H1 (cell line): ENCODE results near the gene CAMK2G. TPM values are rescaled to one million over a fixed set of nuclear protein-coding genes. Genes with fewer than 3 reads are reported as not detected.

Experiments used
- CTCF ChIA-PET: fragments of 300-600 bp; sonication (Branson Sonifier 250); formaldehyde crosslinking; loops from one replicate; lab custom pipeline; 2021; ENCODE audit not compliant: partially characterized antibody; lab: Charles Lee
- POLR2A ChIA-PET: fragments of 300-600 bp; sonication (Branson Sonifier 250); formaldehyde crosslinking; loops from one replicate; lab custom pipeline; 2021; ENCODE audit warnings: inconsistent platforms; ENCODE audit not compliant: partially characterized antibody; lab: Charles Lee
- DNase-seq, 2 experiments: peaks; one replicate each; pipeline versions ENCODE4 v3.0.0 to v3.0.0-alpha.2; 2010 to 2022; ENCODE audit warnings: low spot score in 2 of 2, low read depth in 1 of 2, mixed read lengths in 1 of 2
- FAIRE-seq: peaks from 2 replicates; lab custom pipeline; 2011; peaks lifted over from hg19 to GRCh38; lab: Jason Lieb, UNC
- H2AFZ ChIP-seq: 2 replicates; pipeline ENCODE4 v1.8.1; 2012; ENCODE audit warnings: low read length, inconsistent platforms
- H2AK5ac ChIP-seq: 2 replicates; pipeline ENCODE4 v1.6.1; 2013; ENCODE audit warnings: low read depth, low read length
- H2BK120ac ChIP-seq: replicated peaks from 2 replicates; pipeline ENCODE3; 2013; ENCODE audit warnings: low read depth, low read length, inconsistent platforms
- H2BK12ac ChIP-seq: 2 replicates; pipeline ENCODE4 v1.6.1; 2013; ENCODE audit warnings: low read depth, low read length
- H2BK15ac ChIP-seq: 2 replicates; pipeline ENCODE4 v1.6.1; 2013; ENCODE audit warnings: low read length
- H2BK20ac ChIP-seq: 2 replicates; pipeline ENCODE4 v1.6.1; 2013; ENCODE audit warnings: low read length
- H2BK5ac ChIP-seq: 2 replicates; pipeline ENCODE4 v1.6.1; 2013; ENCODE audit warnings: low read depth, low read length
- H3K14ac ChIP-seq: 2 replicates; pipeline ENCODE4 v1.6.1; 2013; ENCODE audit warnings: inconsistent platforms; ENCODE audit not compliant: insufficient read length
- H3K18ac ChIP-seq: 2 replicates; pipeline ENCODE4 v1.6.1; 2013; ENCODE audit warnings: low read length; ENCODE audit errors: extremely low read depth
- H3K23ac ChIP-seq: 2 replicates; pipeline ENCODE4 v1.6.1; 2013; ENCODE audit warnings: inconsistent platforms; ENCODE audit not compliant: insufficient read length
- H3K23me2 ChIP-seq: 2 replicates; pipeline ENCODE4 v1.6.1; 2013; ENCODE audit warnings: low read depth, low read length
- H3K27ac ChIP-seq: 2 replicates; pipeline ENCODE4 v1.6.1; 2011; ENCODE audit warnings: low read depth, low read length, inconsistent platforms
- H3K27me3 ChIP-seq, 4 experiments: replicated peaks in 1 of 4; 1 replicate in 1 of 4; 2 replicates in 3 of 4; pipeline versions ENCODE4 v1.6.1 to v1.8.1; 2011 to 2013; ENCODE audit warnings: low read length in 3 of 4, mild to moderate bottlenecking in 3 of 4, inconsistent platforms in 2 of 4, mixed read lengths in 2 of 4, moderate library complexity in 1 of 4; ENCODE audit not compliant: control insufficient read depth in 3 of 4, insufficient read depth in 3 of 4; ENCODE audit errors: extremely low read depth in 1 of 4
- H3K36me3 ChIP-seq, 4 experiments: 2 replicates each; pipeline versions ENCODE4 v1.6.1 to v1.8.1; 2011 to 2013; ENCODE audit warnings: mild to moderate bottlenecking in 4 of 4, low read length in 3 of 4, moderate library complexity in 2 of 4, control low read depth in 1 of 4, inconsistent platforms in 1 of 4; ENCODE audit not compliant: insufficient read depth in 4 of 4, control insufficient read depth in 2 of 4
- H3K4ac ChIP-seq: replicated peaks from 2 replicates; pipeline ENCODE3; 2013; ENCODE audit warnings: low read length, low read depth, mixed read lengths, inconsistent platforms; ENCODE audit not compliant: insufficient read length
- H3K4me1 ChIP-seq, 4 experiments: replicated peaks in 1 of 4; 1 replicate in 1 of 4; 2 replicates in 3 of 4; pipeline versions ENCODE4 v1.6.1 to v1.8.1; 2011 to 2013; ENCODE audit warnings: low read length in 3 of 4, inconsistent platforms in 2 of 4, mixed read lengths in 1 of 4; ENCODE audit not compliant: insufficient read depth in 4 of 4, control insufficient read depth in 3 of 4
- H3K4me2 ChIP-seq, 2 experiments: 2 replicates each; pipeline versions ENCODE4 v1.6.1 to v1.8.1; 2011 to 2013; ENCODE audit warnings: low read depth in 2 of 2, low read length in 2 of 2, control low read depth in 1 of 2, inconsistent platforms in 1 of 2, mild to moderate bottlenecking in 1 of 2; ENCODE audit not compliant: insufficient read depth in 1 of 2
- H3K4me3 ChIP-seq, 4 experiments: fragments of 200-600, 300-600 bp in 1 of 4; sonication (generic), shearing (Covaris generic), sonication (Bioruptor Twin) in 1 of 4; 2 replicates each; pipeline versions ENCODE4 v1.5.1 to v1.8.1; 2011 to 2016; ENCODE audit warnings: low read length in 4 of 4, low read depth in 3 of 4, control low read depth in 2 of 4, inconsistent platforms in 2 of 4, mild to moderate bottlenecking in 2 of 4, mixed read lengths in 1 of 4, moderate library complexity in 1 of 4; ENCODE audit not compliant: insufficient read depth in 2 of 4; ENCODE audit errors: extremely low read depth in 1 of 4
- H3K56ac ChIP-seq: replicated peaks from 2 replicates; pipeline ENCODE3; 2013; ENCODE audit warnings: low read depth, mild to moderate bottlenecking, mixed read lengths, low read length, inconsistent platforms; ENCODE audit not compliant: insufficient read length
- H3K79me1 ChIP-seq: 2 replicates; pipeline ENCODE4 v1.6.1; 2013; ENCODE audit warnings: low read depth, low read length, control low read depth
- H3K79me2 ChIP-seq, 2 experiments: 2 replicates each; pipeline versions ENCODE4 v1.6.1 to v1.8.1; 2012 to 2013; ENCODE audit warnings: low read length in 2 of 2, mild to moderate bottlenecking in 2 of 2, inconsistent platforms in 1 of 2; ENCODE audit not compliant: insufficient read depth in 2 of 2, control insufficient read depth in 1 of 2
- H3K9ac ChIP-seq, 4 experiments: replicated peaks in 1 of 4; 1 replicate in 1 of 4; 2 replicates in 3 of 4; pipeline versions ENCODE4 v1.6.1 to v1.8.1; 2011 to 2013; ENCODE audit warnings: low read depth in 3 of 4, low read length in 3 of 4, control low read depth in 2 of 4, mild to moderate bottlenecking in 2 of 4, moderate library complexity in 2 of 4, inconsistent platforms in 1 of 4; ENCODE audit errors: extremely low read depth in 1 of 4
- H3K9me3 ChIP-seq, 2 experiments: 2 replicates each; pipeline versions ENCODE4 v1.6.1 to v1.8.1; 2012 to 2013; ENCODE audit warnings: mild to moderate bottlenecking in 2 of 2, moderate library complexity in 2 of 2, control low read depth in 1 of 2, inconsistent platforms in 1 of 2, low read depth in 1 of 2, low read length in 1 of 2, mixed read lengths in 1 of 2; ENCODE audit not compliant: insufficient read depth in 2 of 2
- H4K20me1 ChIP-seq, 2 experiments: replicated peaks in 1 of 2; 2 replicates each; pipeline versions ENCODE3 to v1.8.1; 2011 to 2013; ENCODE audit warnings: inconsistent platforms in 2 of 2, low read length in 2 of 2, mild to moderate bottlenecking in 1 of 2; ENCODE audit not compliant: insufficient read depth in 2 of 2, control insufficient read depth in 1 of 2
- H4K5ac ChIP-seq: 2 replicates; pipeline ENCODE4 v1.6.1; 2013; ENCODE audit warnings: low read length, low read depth, mixed read lengths, inconsistent platforms; ENCODE audit not compliant: insufficient read length
- H4K8ac ChIP-seq: 2 replicates; pipeline ENCODE4 v1.8.0; 2013; ENCODE audit warnings: mild to moderate bottlenecking, moderate library complexity, low read length, inconsistent platforms; ENCODE audit not compliant: insufficient read depth; ENCODE audit errors: extremely low read depth
- H4K91ac ChIP-seq: replicated peaks from 2 replicates; pipeline ENCODE3; 2013; ENCODE audit warnings: low read length, mixed read lengths, inconsistent platforms; ENCODE audit not compliant: insufficient read length
- ASH2L ChIP-seq: fragments of 200-600, 300-600 bp; sonication (generic); IDR thresholded peaks from one replicate; pipeline ENCODE4 v1.7.1; 2017; ENCODE audit warnings: low read length
- CHD2 ChIP-seq: IDR thresholded peaks from 2 replicates; pipeline ENCODE4 v1.6.1; 2012; ENCODE audit warnings: low read length, improper control_type of control experiment
- KDM5A ChIP-seq: fragments of 200-600 bp; IDR thresholded peaks from 2 replicates; pipeline ENCODE4 v1.7.1; 2012; ENCODE audit warnings: mild to moderate bottlenecking, low read length, inconsistent platforms, mixed read lengths
- SUZ12 ChIP-seq: fragments of 200-600 bp; sonication (generic); IDR thresholded peaks from 2 replicates; pipeline ENCODE4 v1.6.1; 2012; ENCODE audit warnings: mild to moderate bottlenecking, inconsistent platforms, low read length, moderate library complexity, mixed read lengths
- TAF7 ChIP-seq: optimal IDR thresholded peaks from 2 replicates; pipeline ENCODE3; 2011; ENCODE audit warnings: low read depth, mild to moderate bottlenecking, inconsistent platforms, low read length, moderate library complexity, borderline replicate concordance
- YY1 ChIP-seq: IDR thresholded peaks from 2 replicates; pipeline ENCODE4 v1.6.1; 2011; ENCODE audit warnings: low read depth, mild to moderate bottlenecking, low read length
- WGBS, 2 experiments: shearing (Covaris generic) in 1 of 2; methylation state at CpG; one replicate each; pipeline versions ENCODE4 v1.1.6 to v1.1.7; 2013 to 2015; ENCODE audit warnings: low lambda C conversion rate in 2 of 2, mixed read lengths in 2 of 2, inconsistent platforms in 1 of 2, low coverage in 1 of 2, missing lambda C conversion rate in 1 of 2; ENCODE audit not compliant: insufficient replicate concordance in 2 of 2, insufficient coverage in 1 of 2, insufficient read length in 1 of 2; ENCODE audit errors: extremely low coverage in 1 of 2, missing lambda C conversion rate in 1 of 2; 5-methylcytosine and 5-hydroxymethylcytosine counted together
- polyA plus RNA-seq, 7 experiments: library from polyadenylated mRNA; depleted of rRNA in 3 of 7; stranded (reverse) in 5 of 7; unstranded in 2 of 7; fragments of >200 nt in 5 of 7; fragments of 200-250 nt in 2 of 7; gene quantifications; 1 replicate in 5 of 7; 2 replicates in 1 of 7; 4 replicates in 1 of 7; pipeline versions ENCODE4 v1.2.1 to v1.2.3, GENCODE V29; 2011 to 2013; ENCODE audit warnings: missing spikeins in 2 of 7, mixed read lengths in 2 of 7
- total RNA-seq: library from RNA; stranded (reverse); fragmentation: NEBNext Ultra II Directional; extraction: Animal tissue kit (Norgen Biotek cat#: 25700); gene quantifications from 2 replicates; pipeline ENCODE4 v1.2.1, GENCODE V29; 2021

Gene CAMK2G
- total and polyA plus RNA-seq, 2 of the 8 experiments (the other 6 are each of a cell fraction or from before 2014, with no cell fraction given), result 28.9 to 31.7 TPM

DNA sequence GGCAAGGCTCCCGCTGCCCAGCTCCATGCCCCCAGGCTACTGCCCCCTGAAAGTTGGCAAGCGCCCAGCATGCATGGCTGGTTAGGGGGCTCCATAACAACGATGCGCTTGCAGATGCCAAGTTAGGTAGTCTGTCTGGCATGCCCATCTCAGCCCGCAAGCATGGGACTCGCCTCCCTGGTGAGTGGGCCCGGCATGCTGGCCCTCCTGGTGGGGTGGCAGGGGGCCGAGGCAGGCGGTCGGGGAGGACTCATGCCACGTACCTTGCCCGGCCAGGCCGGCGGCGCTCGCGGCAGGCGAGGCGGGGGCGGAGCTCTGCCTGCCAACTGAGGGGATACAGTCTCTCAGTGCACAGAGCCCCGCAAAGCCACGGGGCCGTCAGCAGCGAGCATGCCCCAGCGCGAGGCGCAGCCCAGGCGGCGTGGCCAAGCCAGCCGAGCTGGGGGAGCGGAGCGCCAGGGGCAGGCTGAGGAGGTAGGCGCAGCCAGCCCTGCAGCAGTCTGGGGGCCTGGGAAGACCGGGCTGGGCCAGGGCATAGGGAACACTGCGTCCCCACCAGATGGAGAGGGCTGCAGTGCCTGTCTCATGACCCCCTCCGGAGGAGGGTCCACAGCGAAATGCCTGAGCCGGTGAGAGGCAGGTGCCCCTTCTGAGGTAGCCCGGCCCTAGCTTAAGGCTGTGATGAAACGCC is 34.9 kb downstream of the CAMK2G start:
- Histone ChIP-seq H3K36me3 (peaks cover 8 to 37% (median 22%) of the 10 kb centered on the region in 4 experiments; a peak in 6 of 8 replicates), H4K91ac (no peak overlapping the region), H3K4me3 (no peak overlapping the region), H3K14ac (no peak overlapping the region), H3K79me1 (no peaks in the 10 kb centered on the region), H3K9me3 (no peaks in the 10 kb centered on the region), H2BK5ac (no peak overlapping the region), H2AFZ (no peak overlapping the region), H2BK15ac (no peak overlapping the region), H3K79me2 (no peaks in the 10 kb centered on the region), H2BK20ac (no peak overlapping the region), H4K5ac (no peak overlapping the region), H3K27ac (no peak overlapping the region), H3K27me3 (no peaks in the 10 kb centered on the region), H3K23me2 (no peaks in the 10 kb centered on the region), H3K4me1 (no peaks in the 10 kb centered on the region), H3K23ac (no peak overlapping the region), H3K18ac (no peak overlapping the region), H3K56ac (no peak overlapping the region), H4K20me1 (peaks cover 0 to 9% of the 10 kb centered on the region in 2 experiments), H3K9ac (no peak overlapping the region), H3K4me2 (no peak overlapping the region), H4K8ac (no peak overlapping the region; the same call in 1 of the 2 replicates), H3K4ac (no peak overlapping the region), H2BK120ac (no peak overlapping the region), H2BK12ac (no peak overlapping the region), H2AK5ac (no peak overlapping the region)
- CTCF ChIA-PET, result interaction anchor here (0.9 to 20.8 kb wide), 7 partner anchors 9 to 106 kb away, joined by 3 to 209 read pairs (median 3); no protein-coding TSS in a partner anchor
- no peak for FAIRE-seq
- WGBS, 2 experiments, result 90% methylated on average over 26 of the region's 40 CpGs; no CpG with 5 or more reads in 1 of the 2 experiments
- POLR2A ChIA-PET, result interaction anchor here (1.6 kb wide), 1 partner anchor 9 kb away, joined by 3 read pairs; no protein-coding TSS in a partner anchor
- no peak for DNase-seq
- TF ChIP-seq CHD2, result no peak
- no peak for TF ChIP-seq ASH2L
- TF ChIP-seq KDM5A, result no peak
- TF ChIP-seq TAF7, result no peak
- TF ChIP-seq YY1, result no peak
- no peak for TF ChIP-seq SUZ12
